Heart right ventricle (tissue), 16 donors: Measurements from ENCODE around the gene ADAMTS12. TPM values are rescaled to one million over a fixed set of nuclear protein-coding genes. Genes with fewer than 3 reads are reported as not detected.

Experiments
- ATAC-seq, 8 donors: fragments of 200-7000 bp; cut with Tn5 transposase; one replicate each; pipeline ENCODE4 v1.9.1; 2020; ENCODE audit warnings: mild to moderate bottlenecking in 8 of 8, moderate library complexity in 8 of 8, moderate number of reproducible peaks in 1 of 8
- DNase-seq, 2 donors: peaks; one replicate each; pipeline ENCODE4 v3.0.0-alpha.2; 2020
- H3K27ac ChIP-seq, 10 donors: fragments of 200-600 bp; sonication (generic) in 2 of 10; one replicate each; pipeline versions ENCODE4 v1.5.0 to v1.8.0; 2020 to 2022; ENCODE audit warnings: mild to moderate bottlenecking in 3 of 10
- H3K27me3 ChIP-seq, 7 donors: fragments of 200-600 bp; one replicate each; pipeline ENCODE4 v1.8.0; 2021 to 2022; ENCODE audit warnings: mild to moderate bottlenecking in 2 of 7
- H3K36me3 ChIP-seq, 9 donors: fragments of 200-600 bp; sonication (generic) in 1 of 9; one replicate each; pipeline versions ENCODE4 v1.5.0 to v1.8.0; 2020 to 2022; ENCODE audit warnings: mild to moderate bottlenecking in 2 of 9
- H3K4me1 ChIP-seq, 9 donors: fragments of 200-600 bp; sonication (generic) in 1 of 9; one replicate each; pipeline versions ENCODE4 v1.5.0 to v1.8.0; 2020 to 2022; ENCODE audit warnings: mild to moderate bottlenecking in 4 of 9
- H3K4me3 ChIP-seq, 10 donors: fragments of 200-600 bp; sonication (generic) in 2 of 10; one replicate each; pipeline versions ENCODE4 v1.5.0 to v1.8.0; 2020 to 2022; ENCODE audit warnings: mild to moderate bottlenecking in 7 of 10, moderate library complexity in 2 of 10
- H3K9me3 ChIP-seq, 11 donors: fragments of 200-600 bp in 10 of 11; sonication (generic) in 2 of 11; one replicate each; pipeline versions ENCODE4 v1.5.0 to v1.8.0; 2013 to 2022; ENCODE audit warnings: mild to moderate bottlenecking in 2 of 11, control low read depth in 1 of 11, moderate library complexity in 1 of 11
- WGBS, 2 donors: extraction: QIAGEN DNeasy Blood & Tissue Kit; methylation state at CpG; one replicate each; pipeline ENCODE4 v1.1.7; 2013; ENCODE audit warnings: inconsistent platforms in 1 of 2; 5-methylcytosine and 5-hydroxymethylcytosine counted together
- intact Hi-C, 10 donors: fragments of 100-400 bp; cut with DNase I; formaldehyde crosslinking; loops; one replicate each; pipeline versions ENCODE4 v1.11.1 to v1.14.2; 2022
- polyA plus RNA-seq, 2 donors: library from polyadenylated mRNA; stranded (reverse); fragments of 200-250 nt; gene quantifications; one replicate each; pipeline ENCODE4 v1.2.3, GENCODE V29; 2013
- total RNA-seq, 10 donors: library from RNA; stranded (reverse); fragmentation: NEBNext Ultra II Directional in 3 of 10; extraction: Animal tissue kit (Norgen Biotek cat#: 25700) in 3 of 10; gene quantifications; one replicate each; pipeline versions ENCODE4 v1.2.1 to v1.2.4, GENCODE V29; 2021 to 2023
- TF ChIP-seq, protein P1 (sequence below), 9 donors: fragments of 200-600 bp; sonication (generic) in 2 of 9; IDR thresholded peaks; one replicate each; pipeline versions ENCODE4 v1.5.0 to v1.8.0; 2021 to 2022; ENCODE audit warnings: antibody characterized with exemption in 9 of 9, mild to moderate bottlenecking in 5 of 9, moderate library complexity in 1 of 9
- donor health status: Arrhythmogenic right ventricular cardiomyopathy.
- donor health status: ischemic (EF 13 %, LVEDD 7.1; RV severe dilation, severe dysfunction).
- donor health status: healthy with polysubstance abuse.
- donor health status: DM: no; HTN: yes; CAD: no.
- donor health status: DM: no; HTN: no; CAD: no.
- donor health status: ischemic (EF 25% LVEDD 6.9; RV normal size, moderate dysfunction).
- donor health status: ischemic (EF 25% LVEDD 5.7; RV mildly dilated, moderate dysfunction).
- donor health status: healthy.
- donor health status: DM: yes; HTN: yes; CAD: no.
- donor health status: Ischemic cardiomyopathy.
- donor health status: ischemic (EF 35%, LVEDD 5.7; RV mildly dilated, moderate dysfunction).
- donor health status: nonischemic (EF 11% LVEDD 7.7; RV severe dilation, severe dysfunction).
- donor health status: DM: yes; HTN: yes; CAD: no.
- donor health status: PGD.
- donor health status: ischemic (EF 29% LVEDD 5.4; RV normal size, mild dysfunction).
- donor health status: nonischemic (EF 23%, LVEDD 6.1; RV moderate dilation, normal function).

ADAMTS12 gene
- total and polyA plus RNA-seq, 12 donors = 0.37 to 3.7 (median 1.3) TPM

DNA sequence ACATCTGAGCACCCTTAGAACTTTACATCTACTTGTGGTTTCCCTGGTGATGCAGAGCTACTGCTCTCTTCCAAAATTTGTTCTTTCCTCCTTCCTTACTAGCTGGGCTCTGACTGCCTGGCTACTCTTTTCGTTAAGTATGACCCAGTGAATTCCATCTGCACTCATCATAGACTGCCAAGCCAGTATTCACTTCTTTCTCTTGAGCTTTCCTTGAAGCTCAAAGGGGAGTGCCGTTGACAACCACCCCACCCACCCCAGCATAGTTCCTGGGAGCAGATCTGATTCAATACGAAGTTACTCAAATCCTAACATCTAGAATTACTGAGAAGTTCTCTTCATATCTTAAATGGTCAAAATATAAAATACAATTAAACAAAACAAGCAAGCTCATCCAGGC, 190.5 kb downstream of the ADAMTS12 start:
- H3K27me3 ChIP-seq = no peaks in the 10 kb centered on the region
- H3K27ac ChIP-seq = no peak overlapping the region
- intact Hi-C loops = no loop called here
- TF ChIP-seq, protein P1, sequence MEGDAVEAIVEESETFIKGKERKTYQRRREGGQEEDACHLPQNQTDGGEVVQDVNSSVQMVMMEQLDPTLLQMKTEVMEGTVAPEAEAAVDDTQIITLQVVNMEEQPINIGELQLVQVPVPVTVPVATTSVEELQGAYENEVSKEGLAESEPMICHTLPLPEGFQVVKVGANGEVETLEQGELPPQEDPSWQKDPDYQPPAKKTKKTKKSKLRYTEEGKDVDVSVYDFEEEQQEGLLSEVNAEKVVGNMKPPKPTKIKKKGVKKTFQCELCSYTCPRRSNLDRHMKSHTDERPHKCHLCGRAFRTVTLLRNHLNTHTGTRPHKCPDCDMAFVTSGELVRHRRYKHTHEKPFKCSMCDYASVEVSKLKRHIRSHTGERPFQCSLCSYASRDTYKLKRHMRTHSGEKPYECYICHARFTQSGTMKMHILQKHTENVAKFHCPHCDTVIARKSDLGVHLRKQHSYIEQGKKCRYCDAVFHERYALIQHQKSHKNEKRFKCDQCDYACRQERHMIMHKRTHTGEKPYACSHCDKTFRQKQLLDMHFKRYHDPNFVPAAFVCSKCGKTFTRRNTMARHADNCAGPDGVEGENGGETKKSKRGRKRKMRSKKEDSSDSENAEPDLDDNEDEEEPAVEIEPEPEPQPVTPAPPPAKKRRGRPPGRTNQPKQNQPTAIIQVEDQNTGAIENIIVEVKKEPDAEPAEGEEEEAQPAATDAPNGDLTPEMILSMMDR (IDR thresholded peaks at IDR 0.05) = no peak
- H3K4me1 ChIP-seq = no peaks in the 10 kb centered on the region
- no peak overlapping the region for H3K4me3 ChIP-seq
- DNase-seq (no peak), ATAC-seq (peak in 2 of 8 donors; percentile 55 to 64)
- no peaks in the 10 kb centered on the region for H3K36me3 ChIP-seq
- peaks cover 0 to 6% (median 0%) of the 10 kb centered on the region in 11 donors for H3K9me3 ChIP-seq
- WGBS, 2 donors = 71 to 72% methylated on average over 3 of the region's 3 CpGs

DNA sequence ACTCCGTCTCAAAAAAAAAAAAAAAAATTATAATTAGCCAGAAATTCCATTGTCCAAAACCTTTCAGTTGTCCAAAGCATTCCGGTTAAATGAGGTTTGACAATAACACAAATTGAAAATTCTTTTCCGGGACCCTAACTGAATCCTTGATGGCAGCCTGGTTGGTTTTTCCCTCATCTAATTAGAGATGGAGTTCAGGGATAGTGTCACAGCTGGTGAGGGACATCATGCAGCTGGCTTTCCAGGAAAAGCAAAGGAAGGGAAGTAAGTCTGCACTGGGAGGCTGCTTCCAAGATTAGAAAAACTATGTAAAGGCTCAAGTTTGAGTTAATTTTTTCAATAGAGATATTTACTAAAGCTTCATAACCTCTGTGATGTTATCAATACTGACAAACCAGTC, 195.4 kb downstream of the ADAMTS12 start:
- Histone ChIP-seq H3K36me3 (no peaks in the 10 kb centered on the region), H3K9me3 (peaks cover 0 to 25% (median 5%) of the 10 kb centered on the region in 11 donors), H3K4me1 (no peaks in the 10 kb centered on the region), H3K4me3 (no peak overlapping the region), H3K27ac (peak overlapping the region in 1 of 10 donors; percentile 41), H3K27me3 (no peaks in the 10 kb centered on the region)
- ATAC-seq (peak in 1 of 8 donors; percentile 57), DNase-seq (peak in 1 of 2 donors; percentile 5)
- WGBS, 2 donors = 69 to 82% methylated on average over 2 to 3 of the region's 3 CpGs
- intact Hi-C loops = no loop called here
- TF ChIP-seq, protein P1 (IDR thresholded peaks at IDR 0.05) = no peak

DNA sequence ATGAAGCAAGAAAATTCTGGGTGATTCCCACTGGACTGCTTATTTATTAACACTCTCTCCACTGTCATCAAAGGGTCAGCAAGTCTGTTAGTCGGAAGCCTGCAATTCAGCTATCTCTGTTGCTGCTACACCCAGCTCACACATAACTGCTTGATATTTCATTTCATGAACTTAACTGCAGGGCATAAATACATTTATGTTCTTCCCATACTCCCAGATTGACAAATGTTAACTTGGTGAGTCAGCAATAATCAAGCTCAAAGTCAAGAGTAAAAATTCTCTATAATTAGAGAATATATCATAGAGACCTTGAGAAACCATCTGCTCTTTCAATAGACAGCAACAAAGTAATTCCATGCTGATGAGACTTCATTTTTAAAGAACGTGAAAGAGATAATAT, 198.8 kb downstream of the ADAMTS12 start:
- intact Hi-C loops = no loop called here
- TF ChIP-seq, protein P1 (IDR thresholded peaks at IDR 0.05) = no peak
- WGBS, 2 donors = 81 to 89% methylated on average over 2 of the region's 2 CpGs

DNA sequence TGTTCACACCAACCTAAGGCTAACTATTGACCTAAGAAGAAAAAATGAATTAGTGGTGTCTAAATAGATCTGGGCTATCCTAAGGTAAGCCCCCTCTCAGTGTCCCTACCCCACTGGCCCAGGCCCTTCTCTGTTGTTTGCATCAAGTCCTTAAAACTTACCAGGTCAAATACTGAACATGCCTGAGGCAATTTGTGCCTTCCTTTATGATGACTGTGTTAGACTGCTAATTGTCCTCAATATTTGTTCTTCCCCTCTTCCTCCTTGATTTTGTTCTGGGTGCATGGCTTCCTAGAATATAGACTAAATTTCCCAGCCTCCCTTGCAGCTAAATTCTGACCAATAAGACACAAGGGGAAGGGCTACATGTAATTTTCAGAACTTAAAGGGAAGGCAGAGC, 199.9 kb downstream of the ADAMTS12 start:
- no peak for DNase-seq
- TF ChIP-seq, protein P1 (IDR thresholded peaks at IDR 0.05) = no peak

More for the DNA sequence above, 198.8 kb downstream of the ADAMTS12 start:
- Histone ChIP-seq H3K27ac (no peak overlapping the region), H3K4me1 (peaks cover 0 to 7% (median 0%) of the 10 kb centered on the region in 9 donors), H3K27me3 (no peaks in the 10 kb centered on the region), H3K9me3 (peaks cover 0 to 22% (median 5%) of the 10 kb centered on the region in 11 donors), H3K36me3 (no peaks in the 10 kb centered on the region), H3K4me3 (no peak overlapping the region)
- no peak for ATAC-seq
- no peak for DNase-seq

More for the DNA sequence above, 199.9 kb downstream of the ADAMTS12 start:
- H3K27ac ChIP-seq = no peak overlapping the region
- H3K4me3 ChIP-seq = no peak overlapping the region
- H3K4me1 ChIP-seq = peaks cover 0 to 11% (median 0%) of the 10 kb centered on the region in 9 donors
- no peaks in the 10 kb centered on the region for H3K36me3 ChIP-seq
- H3K9me3 ChIP-seq = peaks cover 0 to 22% (median 5%) of the 10 kb centered on the region in 11 donors
- intact Hi-C loops = no loop called here
- H3K27me3 ChIP-seq = no peaks in the 10 kb centered on the region
- ATAC-seq = no peak
